Measurements from ENCODE around the gene GNG2.

DNA sequence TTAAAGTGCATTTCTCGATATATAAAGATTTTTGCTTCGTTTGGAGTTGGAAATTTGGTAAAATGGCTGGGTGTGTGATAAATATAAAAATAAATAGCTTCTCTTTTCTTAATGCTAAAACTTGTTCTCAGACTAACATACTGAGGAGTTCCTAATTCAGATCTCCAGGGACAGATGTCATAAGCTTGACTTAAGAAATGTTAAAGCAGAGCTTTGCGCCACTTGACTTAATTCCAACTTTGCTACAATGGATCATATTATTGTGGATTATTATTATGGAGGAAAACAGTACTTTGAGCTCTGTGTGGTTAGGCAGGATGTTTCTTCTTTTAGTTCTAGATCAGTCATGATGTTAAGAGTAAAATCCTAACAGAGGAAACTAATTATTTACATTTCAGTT lies 33.8 kb downstream of the GNG2 start:
- TF ChIP-seq, protein P1, sequence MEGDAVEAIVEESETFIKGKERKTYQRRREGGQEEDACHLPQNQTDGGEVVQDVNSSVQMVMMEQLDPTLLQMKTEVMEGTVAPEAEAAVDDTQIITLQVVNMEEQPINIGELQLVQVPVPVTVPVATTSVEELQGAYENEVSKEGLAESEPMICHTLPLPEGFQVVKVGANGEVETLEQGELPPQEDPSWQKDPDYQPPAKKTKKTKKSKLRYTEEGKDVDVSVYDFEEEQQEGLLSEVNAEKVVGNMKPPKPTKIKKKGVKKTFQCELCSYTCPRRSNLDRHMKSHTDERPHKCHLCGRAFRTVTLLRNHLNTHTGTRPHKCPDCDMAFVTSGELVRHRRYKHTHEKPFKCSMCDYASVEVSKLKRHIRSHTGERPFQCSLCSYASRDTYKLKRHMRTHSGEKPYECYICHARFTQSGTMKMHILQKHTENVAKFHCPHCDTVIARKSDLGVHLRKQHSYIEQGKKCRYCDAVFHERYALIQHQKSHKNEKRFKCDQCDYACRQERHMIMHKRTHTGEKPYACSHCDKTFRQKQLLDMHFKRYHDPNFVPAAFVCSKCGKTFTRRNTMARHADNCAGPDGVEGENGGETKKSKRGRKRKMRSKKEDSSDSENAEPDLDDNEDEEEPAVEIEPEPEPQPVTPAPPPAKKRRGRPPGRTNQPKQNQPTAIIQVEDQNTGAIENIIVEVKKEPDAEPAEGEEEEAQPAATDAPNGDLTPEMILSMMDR (IDR thresholded peaks at IDR 0.05 in 8 of 11, conservative IDR thresholded peaks at IDR 0.05 in 3 of 11): no peak
- TF ChIP-seq POLR2A (IDR thresholded peaks at IDR 0.05): no peak
